Vagina (tissue), 2 donors: ENCODE data around the gene OGDH. TPM values are rescaled to one million over a fixed set of nuclear protein-coding genes. Genes with fewer than 3 reads are reported as not detected.

Experiments used
- DNase-seq, 2 donors: peaks; one replicate each; pipeline ENCODE4 v3.0.0-alpha.2; 2017; ENCODE audit errors: extremely low spot score in 2 of 2
- H3K27ac ChIP-seq: fragments of 200-600 bp; sonication (generic); one replicate; pipeline ENCODE4 v1.5.1; 2019
- H3K27me3 ChIP-seq: fragments of 200-600 bp; sonication (generic); one replicate; pipeline ENCODE4 v1.5.1; 2019
- H3K36me3 ChIP-seq, 2 donors: fragments of 200-600 bp; sonication (generic); one replicate each; pipeline ENCODE4 v1.5.1; 2017 to 2019
- H3K4me1 ChIP-seq: fragments of 200-600 bp; sonication (generic); one replicate; pipeline ENCODE4 v1.5.1; 2019
- H3K4me3 ChIP-seq, 2 donors: fragments of 200-600 bp; sonication (generic); 1 replicate in 1 of 2; 2 replicates in 1 of 2; pipeline ENCODE4 v1.5.1; 2016 to 2019
- H3K9me3 ChIP-seq: fragments of 200-600 bp; sonication (generic); one replicate; pipeline ENCODE4 v1.5.1; 2019
- CTCF ChIP-seq, 3 experiments: fragments of 450-650 bp in 2 of 3; fragments of 200-600 bp in 1 of 3; sonication (generic) in 1 of 3; IDR thresholded peaks; one replicate each; pipeline ENCODE4 v1.5.1; 2017 to 2019; ENCODE audit warnings: antibody characterized with exemption in 3 of 3, mild to moderate bottlenecking in 2 of 3, moderate library complexity in 2 of 3
- POLR2A ChIP-seq, 2 donors: fragments of 450-650 bp; IDR thresholded peaks; one replicate each; pipeline ENCODE4 v1.6.1; 2017; ENCODE audit warnings: antibody characterized with exemption in 2 of 2, mild to moderate bottlenecking in 2 of 2, moderate library complexity in 2 of 2
- POLR2AphosphoS5 ChIP-seq, 2 donors: sonication (generic); formaldehyde crosslinking; IDR thresholded peaks; one replicate each; pipeline ENCODE4 v1.9.0; 2017; ENCODE audit warnings: antibody characterized with exemption in 2 of 2, mild to moderate bottlenecking in 2 of 2, low read depth in 1 of 2; ENCODE audit not compliant: insufficient read depth in 1 of 2
- intact Hi-C: fragments of 100-400 bp; cut with DNase I; formaldehyde crosslinking; loops from one replicate; pipeline ENCODE4 v1.15.1; 2023
- total RNA-seq: library from RNA; depleted of rRNA; stranded (reverse); fragments of >200 nt; gene quantifications from one replicate; pipeline ENCODE4 v1.2.3, GENCODE V29; 2016

OGDH gene
- total RNA-seq, 1 donor from 2014 or later: 80.0 TPM

GRCh38 chr7:44637788-44638594 lies 31.6 kb downstream of the OGDH start:
- Histone ChIP-seq H3K9me3 (no peaks in the 10 kb centered on the region), H3K27ac (peak overlapping the region; percentile 87), H3K27me3 (no peaks in the 10 kb centered on the region), H3K4me1 (peaks cover 75% of the 10 kb centered on the region), H3K4me3 (no peak overlapping the region), H3K36me3 (no peaks in the 10 kb centered on the region)
- TF ChIP-seq POLR2AphosphoS5 (IDR thresholded peaks at IDR 0.05; ENCODE audit: insufficient read depth in 1 of 2, low read depth in 1 of 2) (peak in 1 of 2 donors; percentile 57), CTCF (IDR thresholded peaks at IDR 0.05) (no peak)
- intact Hi-C loops: no loop called here
- no peak for DNase-seq

- intact Hi-C loops: no loop called here
These were observed 32.5 kb downstream of the OGDH start for GRCh38 chr7:44638611-44639557.

GRCh38 chr7:44639671-44640321 lies 33.4 kb downstream of the OGDH start:
- Histone ChIP-seq H3K4me1 (peaks cover 57% of the 10 kb centered on the region), H3K27ac (peak overlapping the region; percentile 87), H3K27me3 (no peaks in the 10 kb centered on the region), H3K36me3 (no peaks in the 10 kb centered on the region), H3K4me3 (no peak overlapping the region), H3K9me3 (no peaks in the 10 kb centered on the region)
- peak in 1 of 2 donors; percentile 32 for TF ChIP-seq POLR2AphosphoS5 (IDR thresholded peaks at IDR 0.05; ENCODE audit: insufficient read depth in 1 of 2, low read depth in 1 of 2)
- no peak for TF ChIP-seq CTCF (IDR thresholded peaks at IDR 0.05)
- DNase-seq: no peak
- intact Hi-C loops: no loop called here

More at GRCh38 chr7:44638611-44639557, 32.5 kb downstream of the OGDH start:
- no peak for DNase-seq
- Histone ChIP-seq H3K4me3 (no peak overlapping the region), H3K36me3 (no peaks in the 10 kb centered on the region), H3K27me3 (no peaks in the 10 kb centered on the region), H3K9me3 (no peaks in the 10 kb centered on the region), H3K27ac (peak overlapping the region; percentile 87), H3K4me1 (peaks cover 66% of the 10 kb centered on the region)
- peak; percentile 15 to 35 for TF ChIP-seq POLR2AphosphoS5 (IDR thresholded peaks at IDR 0.05; ENCODE audit: insufficient read depth in 1 of 2, low read depth in 1 of 2)
- TF ChIP-seq POLR2A (IDR thresholded peaks at IDR 0.05): no peak

- intact Hi-C loops: no loop called here
- DNase-seq: no peak
- TF ChIP-seq POLR2AphosphoS5 (IDR thresholded peaks at IDR 0.05; ENCODE audit: insufficient read depth in 1 of 2, low read depth in 1 of 2) (no peak), POLR2A (IDR thresholded peaks at IDR 0.05) (no peak), CTCF (IDR thresholded peaks at IDR 0.05) (no peak)
- H3K27ac ChIP-seq: no peak overlapping the region
- H3K27me3 ChIP-seq: no peaks in the 10 kb centered on the region
- peaks cover 27% of the 10 kb centered on the region for H3K4me1 ChIP-seq
- no peak overlapping the region for H3K4me3 ChIP-seq
- no peaks in the 10 kb centered on the region for H3K9me3 ChIP-seq
- peaks cover 0 to 10% of the 10 kb centered on the region in 2 donors for H3K36me3 ChIP-seq
These were observed 36.8 kb downstream of the OGDH start for GRCh38 chr7:44643206-44643605.

- DNase-seq: no peak
- no peak overlapping the region for H3K4me3 ChIP-seq
- H3K9me3 ChIP-seq: no peaks in the 10 kb centered on the region
These were observed 38.8 kb downstream of the OGDH start for GRCh38 chr7:44645254-44645653.

More at GRCh38 chr7:44645254-44645653, 38.8 kb downstream of the OGDH start:
- Histone ChIP-seq H3K36me3 (peaks cover 0 to 24% of the 10 kb centered on the region in 2 donors), H3K27me3 (no peaks in the 10 kb centered on the region), H3K27ac (no peak overlapping the region), H3K4me1 (peaks cover 7% of the 10 kb centered on the region)
- TF ChIP-seq CTCF (IDR thresholded peaks at IDR 0.05): no peak
- no peak for TF ChIP-seq POLR2AphosphoS5 (IDR thresholded peaks at IDR 0.05; ENCODE audit: insufficient read depth in 1 of 2, low read depth in 1 of 2)
- TF ChIP-seq POLR2A (IDR thresholded peaks at IDR 0.05): no peak
- intact Hi-C loops: no loop called here
